Activated T-helper 1 cell treated with anti-CD3 and anti-CD28 coated beads, Interleukin-12 subunit alpha, Interleukin-12 subunit beta, Interleukin-2, Interleukin-4 antibody, amounts not matched to agents 30 ng/mL and 10 ng/mL and 1 ng/mL, durations not matched to agents 14 hours and 24 hours and 36 hours (primary cell): ENCODE results near the gene ENC1. TPM values are rescaled to one million over a fixed set of nuclear protein-coding genes. Genes with fewer than 3 reads are reported as not detected.

Experiments used
- DNase-seq: peaks from one replicate; pipeline ENCODE4 v3.0.0; 2021; ENCODE audit warnings: low spot score
- H3K27ac Mint-ChIP-seq: one replicate; pipeline ENCODE4 v1.8.0; 2021; ENCODE audit warnings: mild to moderate bottlenecking, mixed read lengths
- H3K27me3 Mint-ChIP-seq: one replicate; pipeline ENCODE4 v1.8.0; 2022; ENCODE audit warnings: mild to moderate bottlenecking, moderate library complexity, mixed read lengths; ENCODE audit not compliant: insufficient read depth
- H3K36me3 Mint-ChIP-seq: one replicate; pipeline ENCODE4 v1.8.0; 2021; ENCODE audit warnings: low read depth, mixed read lengths
- H3K4me1 Mint-ChIP-seq: one replicate; pipeline ENCODE4 v1.8.0; 2021; ENCODE audit warnings: low read depth, mixed read lengths
- H3K4me3 Mint-ChIP-seq: one replicate; pipeline ENCODE4 v1.8.0; 2021; ENCODE audit warnings: mild to moderate bottlenecking, moderate library complexity, mixed read lengths
- H3K9me3 Mint-ChIP-seq: one replicate; pipeline ENCODE4 v1.8.0; 2021; ENCODE audit warnings: mixed read lengths
- intact Hi-C: fragments of 100-400 bp; cut with micrococcal nuclease; formaldehyde crosslinking; loops from one replicate; pipeline ENCODE4 v1.15.1; 2024
- total RNA-seq: library from RNA; stranded (reverse); gene quantifications from 2 replicates; pipeline ENCODE4 v1.2.3, GENCODE V29; 2022

The ENC1 gene
- total RNA-seq, 1 donor from 2014 or later: 3.2 TPM

GRCh38 chr5:74670396-74671038, 30.0 kb upstream of the ENC1 start:
- H3K9me3 Mint-ChIP-seq: no peaks in the 10 kb centered on the region
- intact Hi-C loops: no loop called here
- no peaks in the 10 kb centered on the region for H3K4me1 Mint-ChIP-seq
- no peak overlapping the region for H3K4me3 Mint-ChIP-seq
- DNase-seq: no peak
- no peak overlapping the region for H3K27ac Mint-ChIP-seq
- H3K36me3 Mint-ChIP-seq: no peaks in the 10 kb centered on the region
- H3K27me3 Mint-ChIP-seq: peaks cover 7% of the 10 kb centered on the region

- no peak for DNase-seq
- Mint-ChIP-seq H3K36me3 (no peaks in the 10 kb centered on the region), H3K27ac (no peak overlapping the region), H3K4me1 (no peaks in the 10 kb centered on the region), H3K4me3 (no peak overlapping the region), H3K9me3 (no peaks in the 10 kb centered on the region), H3K27me3 (peaks cover 6% of the 10 kb centered on the region)
- intact Hi-C loops: no loop called here
Observed at GRCh38 chr5:74669821-74670220, 29.3 kb upstream of the ENC1 start.

GRCh38 chr5:74667396-74667795, 26.9 kb upstream of the ENC1 start:
- intact Hi-C loops: no loop called here
- Mint-ChIP-seq H3K4me1 (no peaks in the 10 kb centered on the region), H3K27me3 (peaks cover 8% of the 10 kb centered on the region), H3K4me3 (no peak overlapping the region), H3K9me3 (no peaks in the 10 kb centered on the region), H3K27ac (no peak overlapping the region), H3K36me3 (no peaks in the 10 kb centered on the region)
- DNase-seq: no peak

- intact Hi-C loops: no loop called here
- H3K27me3 Mint-ChIP-seq: peaks cover 13% of the 10 kb centered on the region
- no peaks in the 10 kb centered on the region for H3K36me3 Mint-ChIP-seq
- no peaks in the 10 kb centered on the region for H3K4me1 Mint-ChIP-seq
- no peak overlapping the region for H3K27ac Mint-ChIP-seq
- no peak overlapping the region for H3K4me3 Mint-ChIP-seq
- no peak for DNase-seq
- no peaks in the 10 kb centered on the region for H3K9me3 Mint-ChIP-seq
Observed at GRCh38 chr5:74665816-74666215, 25.3 kb upstream of the ENC1 start.

- no peak for DNase-seq
- Mint-ChIP-seq H3K27ac (no peak overlapping the region), H3K9me3 (no peaks in the 10 kb centered on the region), H3K4me1 (no peaks in the 10 kb centered on the region), H3K4me3 (no peak overlapping the region), H3K27me3 (peaks cover 13% of the 10 kb centered on the region), H3K36me3 (no peaks in the 10 kb centered on the region)
- intact Hi-C loops: no loop called here
Observed at GRCh38 chr5:74665273-74665672, 24.7 kb upstream of the ENC1 start.

- no peaks in the 10 kb centered on the region for H3K36me3 Mint-ChIP-seq
- intact Hi-C loops: no loop called here
- peaks cover 16% of the 10 kb centered on the region for H3K27me3 Mint-ChIP-seq
- no peak for DNase-seq
- H3K9me3 Mint-ChIP-seq: no peaks in the 10 kb centered on the region
- no peaks in the 10 kb centered on the region for H3K4me1 Mint-ChIP-seq
- no peak overlapping the region for H3K27ac Mint-ChIP-seq
- no peak overlapping the region for H3K4me3 Mint-ChIP-seq
Observed at GRCh38 chr5:74664551-74664950, 24.0 kb upstream of the ENC1 start.

GRCh38 chr5:74660873-74661272, 20.3 kb upstream of the ENC1 start:
- H3K27me3 Mint-ChIP-seq: peaks cover 23% of the 10 kb centered on the region
- no peaks in the 10 kb centered on the region for H3K4me1 Mint-ChIP-seq

GRCh38 chr5:74660140-74660539, 19.6 kb upstream of the ENC1 start:
- intact Hi-C loops: no loop called here
- no peaks in the 10 kb centered on the region for H3K36me3 Mint-ChIP-seq

More at GRCh38 chr5:74660873-74661272, 20.3 kb upstream of the ENC1 start:
- Mint-ChIP-seq H3K9me3 (no peaks in the 10 kb centered on the region), H3K4me3 (no peak overlapping the region), H3K36me3 (no peaks in the 10 kb centered on the region), H3K27ac (no peak overlapping the region)
- intact Hi-C loops: no loop called here
- DNase-seq: no peak

GRCh38 chr5:74659172-74659571, 18.6 kb upstream of the ENC1 start:
- no peak for DNase-seq
- no peak overlapping the region for H3K4me3 Mint-ChIP-seq
- H3K27me3 Mint-ChIP-seq: peaks cover 15% of the 10 kb centered on the region
- H3K27ac Mint-ChIP-seq: no peak overlapping the region
- H3K36me3 Mint-ChIP-seq: no peaks in the 10 kb centered on the region
- H3K9me3 Mint-ChIP-seq: no peaks in the 10 kb centered on the region
- H3K4me1 Mint-ChIP-seq: no peaks in the 10 kb centered on the region
- intact Hi-C loops: no loop called here

More at GRCh38 chr5:74660140-74660539, 19.6 kb upstream of the ENC1 start:
- Mint-ChIP-seq H3K4me3 (no peak overlapping the region), H3K4me1 (no peaks in the 10 kb centered on the region), H3K27ac (no peak overlapping the region), H3K9me3 (no peaks in the 10 kb centered on the region), H3K27me3 (peaks cover 19% of the 10 kb centered on the region)
- no peak for DNase-seq

- Mint-ChIP-seq H3K27me3 (peaks cover 13% of the 10 kb centered on the region), H3K9me3 (no peaks in the 10 kb centered on the region), H3K4me1 (no peaks in the 10 kb centered on the region), H3K4me3 (no peak overlapping the region), H3K36me3 (no peaks in the 10 kb centered on the region), H3K27ac (no peak overlapping the region)
- no peak for DNase-seq
- intact Hi-C loops: no loop called here
Observed at GRCh38 chr5:74657165-74657564, 16.6 kb upstream of the ENC1 start.

- Mint-ChIP-seq H3K27me3 (peaks cover 18% of the 10 kb centered on the region), H3K4me3 (no peak overlapping the region), H3K4me1 (no peaks in the 10 kb centered on the region), H3K27ac (no peak overlapping the region), H3K9me3 (no peaks in the 10 kb centered on the region), H3K36me3 (no peaks in the 10 kb centered on the region)
- no peak for DNase-seq
- intact Hi-C loops: no loop called here
Observed at GRCh38 chr5:74655716-74656115, 15.2 kb upstream of the ENC1 start.

GRCh38 chr5:74655206-74655605, 14.7 kb upstream of the ENC1 start:
- H3K36me3 Mint-ChIP-seq: no peaks in the 10 kb centered on the region
- H3K27me3 Mint-ChIP-seq: peaks cover 22% of the 10 kb centered on the region
- no peak for DNase-seq
- H3K27ac Mint-ChIP-seq: no peak overlapping the region
- intact Hi-C loops: no loop called here
- no peaks in the 10 kb centered on the region for H3K9me3 Mint-ChIP-seq
- no peaks in the 10 kb centered on the region for H3K4me1 Mint-ChIP-seq
- no peak overlapping the region for H3K4me3 Mint-ChIP-seq

GRCh38 chr5:74653991-74654390, 13.5 kb upstream of the ENC1 start:
- intact Hi-C loops: no loop called here
- no peaks in the 10 kb centered on the region for H3K36me3 Mint-ChIP-seq
- no peaks in the 10 kb centered on the region for H3K9me3 Mint-ChIP-seq
- H3K4me1 Mint-ChIP-seq: peaks cover 2% of the 10 kb centered on the region
- DNase-seq: no peak
- H3K27ac Mint-ChIP-seq: no peak overlapping the region
- H3K4me3 Mint-ChIP-seq: no peak overlapping the region
- H3K27me3 Mint-ChIP-seq: peaks cover 16% of the 10 kb centered on the region

GRCh38 chr5:74652576-74652975, 12.0 kb upstream of the ENC1 start:
- no peak for DNase-seq
- intact Hi-C loops: no loop called here
- no peaks in the 10 kb centered on the region for H3K9me3 Mint-ChIP-seq

More at GRCh38 chr5:74652576-74652975, 12.0 kb upstream of the ENC1 start:
- Mint-ChIP-seq H3K27me3 (peaks cover 16% of the 10 kb centered on the region), H3K27ac (no peak overlapping the region), H3K36me3 (no peaks in the 10 kb centered on the region), H3K4me3 (no peak overlapping the region), H3K4me1 (peaks cover 10% of the 10 kb centered on the region)
